SK-N-SH treated with all-trans-retinoic acid at 6 μM for 48 hours (cell line): ENCODE data around the gene CCNY.

Experiments used
- ATAC-seq: fragments of 200-7000 bp; cut with Tn5 transposase; 3 replicates; pipeline ENCODE4 v1.9.1; 2020; ENCODE audit warnings: mild to moderate bottlenecking, moderate library complexity
- ARNTL ChIP-seq: fragments of 450-650 bp; formaldehyde crosslinking; IDR thresholded peaks from 2 replicates; pipeline ENCODE4 v1.5.0; 2020; ENCODE audit warnings: low read depth, mild to moderate bottlenecking, moderate library complexity, borderline replicate concordance
- BACH2 ChIP-seq: fragments of 250-450 bp; sonication (Bioruptor Pico); IDR thresholded peaks from 2 replicates; pipeline ENCODE4 v1.9.0; 2021; ENCODE audit warnings: mild to moderate bottlenecking, borderline replicate concordance
- CREB5 ChIP-seq: fragments of 250-450 bp; sonication (Bioruptor Pico); IDR thresholded peaks from 2 replicates; pipeline ENCODE4 v1.5.1; 2020; ENCODE audit warnings: low read depth, mild to moderate bottlenecking, moderate library complexity
- CSRNP3 ChIP-seq: fragments of 250-450 bp; sonication (Bioruptor Pico); IDR thresholded peaks from 2 replicates; pipeline ENCODE4 v1.5.1; 2021; ENCODE audit warnings: mild to moderate bottlenecking, moderate library complexity
- ESRRG ChIP-seq: fragments of 250-450 bp; sonication (Bioruptor Pico); IDR thresholded peaks from 2 replicates; pipeline ENCODE4 v1.6.1; 2021; ENCODE audit warnings: mild to moderate bottlenecking
- GLIS3 ChIP-seq: fragments of 250-450 bp; sonication (Bioruptor Pico); IDR thresholded peaks from 2 replicates; pipeline ENCODE4 v1.5.0; 2020; ENCODE audit warnings: mild to moderate bottlenecking, moderate library complexity
- ISL1 ChIP-seq: fragments of 250-450 bp; sonication (Bioruptor Pico); IDR thresholded peaks from 2 replicates; pipeline ENCODE4 v2.1.2; 2022; ENCODE audit warnings: mild to moderate bottlenecking, moderate library complexity
- OSR1 ChIP-seq: fragments of 250-450 bp; sonication (Bioruptor Pico); IDR thresholded peaks from 2 replicates; pipeline ENCODE4 v1.8.0; 2022; ENCODE audit warnings: moderate library complexity, mild to moderate bottlenecking, inconsistent platforms
- PATZ1 ChIP-seq: fragments of 250-450 bp; sonication (Bioruptor Pico); IDR thresholded peaks from 2 replicates; pipeline ENCODE4 v1.8.0; 2020; ENCODE audit warnings: mild to moderate bottlenecking, moderate library complexity, borderline replicate concordance
- POU6F1 ChIP-seq: fragments of 250-450 bp; sonication (Bioruptor Pico); IDR thresholded peaks from 2 replicates; pipeline ENCODE4 v1.8.0; 2021; ENCODE audit warnings: low read depth, mild to moderate bottlenecking, moderate library complexity, borderline replicate concordance
- PPARA ChIP-seq: fragments of 250-450 bp; sonication (Bioruptor Pico); IDR thresholded peaks from 2 replicates; pipeline ENCODE4 v1.5.0; 2020; ENCODE audit warnings: mild to moderate bottlenecking, borderline replicate concordance
- RARB ChIP-seq: fragments of 250-450 bp; sonication (Bioruptor Pico); IDR thresholded peaks from 2 replicates; pipeline ENCODE4 v1.8.0; 2021; ENCODE audit warnings: mild to moderate bottlenecking, moderate library complexity
- SNAI2 ChIP-seq: fragments of 250-450 bp; sonication (Bioruptor Pico); IDR thresholded peaks from 2 replicates; pipeline ENCODE4 v1.5.0; 2020; ENCODE audit warnings: mild to moderate bottlenecking, moderate library complexity
- TCF4 ChIP-seq: fragments of 250-450 bp; sonication (Bioruptor Pico); IDR thresholded peaks from 2 replicates; pipeline ENCODE4 v1.8.0; 2021; ENCODE audit warnings: mild to moderate bottlenecking, moderate library complexity, borderline replicate concordance
- TOX ChIP-seq: fragments of 250-450 bp; sonication (Bioruptor Pico); IDR thresholded peaks from 2 replicates; pipeline ENCODE4 v1.8.0; 2021; ENCODE audit warnings: mild to moderate bottlenecking, moderate library complexity, borderline replicate concordance
- TSHZ2 ChIP-seq: fragments of 250-450 bp; sonication (Bioruptor Pico); IDR thresholded peaks from 2 replicates; pipeline ENCODE4 v1.5.0; 2020; ENCODE audit warnings: mild to moderate bottlenecking, moderate library complexity
- ZC3H10 ChIP-seq: fragments of 250-450 bp; sonication (Bioruptor Pico); IDR thresholded peaks from 2 replicates; pipeline ENCODE4 v1.5.1; 2021; ENCODE audit warnings: mild to moderate bottlenecking, moderate library complexity
- ZFP3 ChIP-seq: fragments of 250-450 bp; sonication (Bioruptor Pico); IDR thresholded peaks from 2 replicates; pipeline ENCODE4 v1.5.0; 2020; ENCODE audit warnings: mild to moderate bottlenecking, moderate library complexity
- ZFP30 ChIP-seq: fragments of 450-650 bp; formaldehyde crosslinking; IDR thresholded peaks from 2 replicates; pipeline ENCODE4 v1.5.0; 2022; ENCODE audit warnings: mild to moderate bottlenecking, moderate library complexity
- ZNF565 ChIP-seq: fragments of 450-650 bp; formaldehyde crosslinking; conservative IDR thresholded peaks from 2 replicates; pipeline ENCODE4 v1.5.0; 2020; ENCODE audit warnings: low read depth, mild to moderate bottlenecking, moderate library complexity
- ZNF70 ChIP-seq: fragments of 450-650 bp; formaldehyde crosslinking; IDR thresholded peaks from 2 replicates; pipeline ENCODE4 v1.5.0; 2020; ENCODE audit warnings: mild to moderate bottlenecking, moderate library complexity
- ZNF8 ChIP-seq: fragments of 450-650 bp; formaldehyde crosslinking; IDR thresholded peaks from 2 replicates; pipeline ENCODE4 v1.5.0; 2020; ENCODE audit warnings: mild to moderate bottlenecking, moderate library complexity

Gene CCNY

GRCh38 chr10:35498693-35499092, 162.4 kb downstream of the CCNY start:
- TF ChIP-seq POU6F1 (CRISPR knock-in tag) (no peak), ESRRG (no peak), OSR1 (CRISPR knock-in tag) (no peak), ZFP3 (CRISPR knock-in tag) (no peak), RARB (CRISPR knock-in tag) (no peak), ZNF565 (no peak), TCF4 (no peak), ZNF8 (no peak), CSRNP3 (CRISPR knock-in tag) (no peak), CREB5 (CRISPR knock-in tag) (no peak), ZNF70 (CRISPR knock-in tag) (no peak), GLIS3 (CRISPR knock-in tag) (no peak), ZFP30 (no peak), ISL1 (CRISPR knock-in tag) (no peak), BACH2 (CRISPR knock-in tag) (no peak), ARNTL (CRISPR knock-in tag) (no peak), ZC3H10 (no peak), SNAI2 (CRISPR knock-in tag) (no peak), TSHZ2 (CRISPR knock-in tag) (no peak), PATZ1 (no peak)
- TF ChIP-seq, all 23 proteins: peak for 0
- ATAC-seq: no peak

GRCh38 chr10:35501923-35502322, 165.6 kb downstream of the CCNY start:
- no peak for ATAC-seq
- TF ChIP-seq BACH2 (CRISPR knock-in tag): no peak
- no peak for TF ChIP-seq ZFP30
- no peak for TF ChIP-seq ZNF565
- no peak for TF ChIP-seq ESRRG
- no peak for TF ChIP-seq CSRNP3 (CRISPR knock-in tag)
- no peak for TF ChIP-seq TCF4
- no peak for TF ChIP-seq TOX (CRISPR knock-in tag)
- TF ChIP-seq ZC3H10: no peak
- no peak for TF ChIP-seq POU6F1 (CRISPR knock-in tag)
- no peak for TF ChIP-seq TSHZ2 (CRISPR knock-in tag)
- no peak for TF ChIP-seq PPARA
- TF ChIP-seq RARB (CRISPR knock-in tag): no peak
- TF ChIP-seq PATZ1: no peak
- TF ChIP-seq OSR1 (CRISPR knock-in tag): no peak
